PFSK-1 (cell line): ENCODE data around the gene C13orf42.

ENCODE experiments used
- FOXP2 ChIP-seq: optimal IDR thresholded peaks from 2 replicates; pipeline ENCODE3; 2011; ENCODE audit warnings: borderline replicate concordance, control low read depth, inconsistent platforms; ENCODE audit not compliant: insufficient read depth; ENCODE audit errors: extremely low read length, extremely low read depth
- POLR2AphosphoS5 ChIP-seq: IDR thresholded peaks from 2 replicates; pipeline ENCODE4 v1.6.1; 2012; ENCODE audit warnings: low read depth, mild to moderate bottlenecking, control low read depth, low read length, moderate library complexity
- REST ChIP-seq, 2 experiments: IDR thresholded peaks; 2 replicates each; pipeline versions ENCODE4 v1.6.1 to v1.8.0; 2011 to 2012; ENCODE audit warnings: low read depth in 2 of 2, low read length in 2 of 2, control low read depth in 1 of 2, inconsistent platforms in 1 of 2, mild to moderate bottlenecking in 1 of 2, moderate library complexity in 1 of 2; ENCODE audit not compliant: insufficient read depth in 1 of 2
- SIN3A ChIP-seq: IDR thresholded peaks from 2 replicates; pipeline ENCODE4 v1.6.1; 2012; ENCODE audit warnings: mild to moderate bottlenecking, low read length, moderate library complexity, borderline replicate concordance; ENCODE audit not compliant: insufficient read depth
- TAF1 ChIP-seq: IDR thresholded peaks from 2 replicates; pipeline ENCODE4 v1.6.1; 2012; ENCODE audit warnings: low read length, control low read depth, borderline replicate concordance; ENCODE audit not compliant: insufficient read depth

C13orf42 gene

GRCh38 chr13:51057001-51057400, 54.1 kb downstream of the C13orf42 start:
- TF ChIP-seq FOXP2: no peak
- no peak for TF ChIP-seq SIN3A
- no peak for TF ChIP-seq TAF1
- TF ChIP-seq POLR2AphosphoS5: no peak
- no peak for TF ChIP-seq REST (IDR thresholded peaks at IDR 0.05; ENCODE audit: insufficient read depth in 1 of 2, low read depth in 2 of 2, low read length in 2 of 2)

GRCh38 chr13:51052581-51052980, 58.5 kb downstream of the C13orf42 start:
- no peak for TF ChIP-seq POLR2AphosphoS5
- TF ChIP-seq SIN3A: no peak
- no peak for TF ChIP-seq REST (IDR thresholded peaks at IDR 0.05; ENCODE audit: insufficient read depth in 1 of 2, low read depth in 2 of 2, low read length in 2 of 2)
- TF ChIP-seq FOXP2: no peak
- no peak for TF ChIP-seq TAF1

GRCh38 chr13:51050021-51050830, 60.8 kb downstream of the C13orf42 start:
- TF ChIP-seq POLR2AphosphoS5: no peak
- TF ChIP-seq REST (IDR thresholded peaks at IDR 0.05; ENCODE audit: insufficient read depth in 1 of 2, low read depth in 2 of 2, low read length in 2 of 2): no peak
- TF ChIP-seq TAF1: no peak
- TF ChIP-seq SIN3A: no peak
- TF ChIP-seq FOXP2: no peak

- TF ChIP-seq SIN3A (no peak), FOXP2 (no peak), TAF1 (no peak), POLR2AphosphoS5 (no peak)
These were observed 62.5 kb downstream of the C13orf42 start for GRCh38 chr13:51048616-51049015.

GRCh38 chr13:51048166-51048461, 63.0 kb downstream of the C13orf42 start:
- TF ChIP-seq POLR2AphosphoS5: no peak
- TF ChIP-seq SIN3A: no peak
- TF ChIP-seq TAF1: no peak
- no peak for TF ChIP-seq FOXP2
- TF ChIP-seq REST (IDR thresholded peaks at IDR 0.05; ENCODE audit: insufficient read depth in 1 of 2, low read depth in 2 of 2, low read length in 2 of 2): no peak
